ENCODE results near the gene ANKRD16. TPM values are rescaled to one million over a fixed set of nuclear protein-coding genes. Genes with fewer than 3 reads are reported as not detected.

ANKRD16 gene
- total RNA-seq, 1 experiment from 2014 or later = 12.2 TPM

- TF ChIP-seq SOX15 (CRISPR knock-in tag; IDR thresholded peaks at IDR 0.05) = no peak
- TF ChIP-seq CREB1 (CRISPR knock-in tag; IDR thresholded peaks at IDR 0.05) = no peak
These were observed 3.6 kb upstream of the ANKRD16 start (continued) for GRCh38 chr10:5893321-5893720.

- peak overlapping the region; percentile 46 for H3K4me3 Mint-ChIP-seq
- H3K27me3 Mint-ChIP-seq (ENCODE audit: low read depth) = no peaks in the 10 kb centered on the region
- no peaks in the 10 kb centered on the region for H3K9me3 Mint-ChIP-seq
- no peak for TF ChIP-seq ZNF396 (CRISPR knock-in tag; IDR thresholded peaks at IDR 0.05; ENCODE audit: borderline replicate concordance)
- TF ChIP-seq ZNF121 (CRISPR knock-in tag; IDR thresholded peaks at IDR 0.05) = no peak
- TF ChIP-seq JUN (CRISPR knock-in tag; IDR thresholded peaks at IDR 0.05) = no peak
- TF ChIP-seq ARID4B (CRISPR knock-in tag; IDR thresholded peaks at IDR 0.05; ENCODE audit: borderline replicate concordance) = no peak
- no peak for TF ChIP-seq ZNF532 (CRISPR knock-in tag; IDR thresholded peaks at IDR 0.05; ENCODE audit: borderline replicate concordance)
- no peak for TF ChIP-seq ZNF512 (CRISPR knock-in tag; IDR thresholded peaks at IDR 0.05; ENCODE audit: borderline replicate concordance)
- TF ChIP-seq TCF7 (CRISPR knock-in tag; IDR thresholded peaks at IDR 0.05; ENCODE audit: low read depth) = no peak
- TF ChIP-seq SOX15 (CRISPR knock-in tag; IDR thresholded peaks at IDR 0.05) = no peak
- TF ChIP-seq TEAD1 (CRISPR knock-in tag; IDR thresholded peaks at IDR 0.05) = no peak
- no peak for TF ChIP-seq AR (CRISPR knock-in tag; IDR thresholded peaks at IDR 0.05)
- TF ChIP-seq ELF4 (CRISPR knock-in tag; IDR thresholded peaks at IDR 0.05; ENCODE audit: low read depth) = no peak
- no peak for TF ChIP-seq STAT6 (CRISPR knock-in tag; conservative IDR thresholded peaks at IDR 0.05; ENCODE audit: low read depth)
- no peak for TF ChIP-seq IRF2 (CRISPR knock-in tag; IDR thresholded peaks at IDR 0.05; ENCODE audit: borderline replicate concordance, low read depth)
- H3K36me3 Mint-ChIP-seq = peaks cover 30% of the 10 kb centered on the region
- CTCF ChIA-PET = no interaction called here
- POLR2A ChIA-PET = no interaction called here
- DNase-seq (ENCODE audit: low spot score) (no peak), ATAC-seq (no peak)
- H3K4me1 Mint-ChIP-seq = peaks cover 31% of the 10 kb centered on the region
- H3K27ac Mint-ChIP-seq = peak overlapping the region; percentile 28
These were observed 2.3 kb upstream of the ANKRD16 start for GRCh38 chr10:5892007-5892406.

Measured in WTC11 (cell line).